ENCODE measurements around the gene ORC4.

Gene ORC4

DNA sequence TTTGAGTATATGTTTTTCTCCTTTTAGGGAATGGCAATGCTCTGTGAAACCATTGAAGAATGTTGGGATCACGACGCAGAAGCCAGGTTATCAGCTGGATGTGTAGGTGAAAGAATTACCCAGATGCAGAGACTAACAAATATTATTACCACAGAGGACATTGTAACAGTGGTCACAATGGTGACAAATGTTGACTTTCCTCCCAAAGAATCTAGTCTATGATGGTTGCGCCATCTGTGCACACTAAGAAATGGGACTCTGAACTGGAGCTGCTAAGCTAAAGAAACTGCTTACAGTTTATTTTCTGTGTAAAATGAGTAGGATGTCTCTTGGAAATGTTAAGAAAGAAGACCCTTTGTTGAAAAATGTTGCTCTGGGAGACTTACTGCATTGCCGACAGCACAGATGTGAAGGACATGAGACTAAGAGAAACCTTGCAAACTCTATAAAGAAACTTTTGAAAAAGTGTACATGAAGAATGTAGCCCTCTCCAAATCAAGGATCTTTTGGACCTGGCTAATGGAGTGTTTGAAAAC is 93.4 kb downstream of the ORC4 start:
- DNase-seq (ENCODE audit: low spot score), result no peak

GRCh38 chr2:147925886-147926285 is 94.7 kb downstream of the ORC4 start:
- DNase-seq (ENCODE audit: low spot score), result no peak

DNA sequence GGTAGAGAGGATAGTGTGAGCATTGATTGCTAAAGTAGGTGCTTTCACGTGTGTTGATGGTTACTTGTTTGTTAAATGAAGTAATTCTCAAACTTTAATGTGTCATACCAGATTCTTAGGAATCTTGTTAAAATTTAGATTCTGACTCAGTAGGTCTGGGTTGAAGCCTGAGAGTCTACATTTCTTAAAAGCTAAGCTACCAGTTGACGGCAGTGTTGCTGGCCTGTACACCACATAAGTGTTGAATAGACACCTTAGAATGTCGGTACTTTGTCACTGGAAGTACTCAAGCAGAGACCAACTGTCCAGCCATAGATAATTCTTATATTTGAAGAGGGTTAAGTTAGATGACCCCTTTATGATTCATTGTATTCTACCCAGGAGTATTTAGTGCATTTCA is 95.9 kb downstream of the ORC4 start:
- DNase-seq (ENCODE audit: low spot score), result no peak

DNA sequence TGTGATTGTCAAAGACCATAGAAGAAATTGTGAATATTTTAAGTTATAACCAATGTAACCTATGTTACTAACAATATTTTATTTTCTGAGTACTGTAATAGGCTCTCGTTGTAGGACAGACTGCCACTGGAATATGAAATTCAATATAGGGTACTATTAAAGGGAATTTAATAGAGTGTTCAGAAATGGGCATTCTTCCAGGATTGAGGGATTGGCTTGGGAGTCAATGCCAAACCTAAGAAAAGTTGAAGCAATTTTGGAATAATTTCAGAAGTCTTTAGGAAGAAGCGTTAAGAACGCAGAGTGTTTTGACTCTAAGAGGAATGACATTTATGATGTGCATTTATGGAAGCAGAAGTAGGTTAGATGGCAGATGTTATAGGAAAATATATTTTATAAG is 96.7 kb downstream of the ORC4 start:
- no peak for DNase-seq (ENCODE audit: low spot score)

- no peak for DNase-seq (ENCODE audit: low spot score)
Observed at GRCh38 chr2:147917161-147917560, 103.4 kb downstream of the ORC4 start.

GRCh38 chr2:147916723-147917122 is 103.8 kb downstream of the ORC4 start:
- DNase-seq (ENCODE audit: low spot score), result no peak

GRCh38 chr2:147916067-147916466 is 104.5 kb downstream of the ORC4 start:
- no peak for DNase-seq (ENCODE audit: low spot score)

DNA sequence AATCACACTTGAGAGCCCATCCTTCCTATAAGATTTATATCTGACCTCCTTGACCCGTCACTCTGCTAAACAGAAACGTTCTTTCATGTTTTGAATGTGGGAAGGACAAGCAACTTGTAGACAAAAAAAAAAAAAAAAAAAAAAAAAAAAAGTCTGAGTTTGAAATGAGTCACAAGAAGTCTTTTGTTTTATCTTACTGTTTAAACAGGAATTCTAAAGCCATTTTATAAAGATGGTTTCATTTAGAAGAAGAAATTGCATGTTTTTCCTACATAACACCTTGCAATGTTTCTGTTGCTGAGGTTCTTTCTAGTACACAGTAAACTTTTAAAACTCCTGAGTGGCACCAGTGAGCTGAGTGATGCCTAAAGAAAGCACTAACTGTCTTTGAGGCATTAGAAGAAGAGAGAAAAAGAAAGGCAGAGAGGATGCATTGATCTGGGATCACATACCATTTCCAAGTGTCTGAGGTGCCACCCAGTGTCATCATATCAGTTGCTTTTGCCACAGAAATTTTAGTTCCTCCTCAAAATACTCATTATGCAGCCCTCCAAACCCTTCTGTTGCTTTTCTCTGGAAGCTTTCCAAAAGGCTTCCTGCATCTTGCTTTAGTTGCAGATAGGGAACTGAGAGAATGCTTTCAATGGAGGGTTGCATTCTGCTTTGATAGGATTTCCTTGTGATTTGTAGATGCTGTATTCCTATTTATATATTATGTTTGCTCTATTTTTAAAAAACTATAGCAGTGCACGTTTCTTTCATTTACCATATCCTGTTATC is 106.6 kb downstream of the ORC4 start:
- no peak for DNase-seq (ENCODE audit: low spot score)

DNA sequence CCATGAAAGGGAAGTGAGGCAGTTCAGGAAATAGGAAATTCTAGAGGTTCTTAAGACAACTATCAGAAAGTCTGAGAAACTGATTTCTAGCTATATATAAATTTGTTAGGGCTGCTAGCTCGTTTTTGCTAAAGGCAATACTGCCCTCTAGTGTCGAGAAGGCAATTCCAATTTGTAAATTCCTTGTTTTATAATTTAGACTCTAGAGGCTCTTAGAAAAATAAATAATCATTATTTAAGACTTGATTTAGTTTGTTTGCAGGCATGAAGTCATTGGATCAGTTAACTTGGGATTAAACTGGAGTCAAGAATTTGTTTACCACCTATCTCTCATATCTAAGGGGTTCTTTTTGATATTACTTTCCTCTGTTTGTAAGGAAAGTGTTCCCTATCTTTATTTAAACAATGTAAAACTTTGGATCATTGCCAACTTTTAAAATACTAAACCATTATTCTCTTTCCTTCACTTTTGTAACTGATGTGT is 109.5 kb downstream of the ORC4 start:
- DNase-seq (ENCODE audit: low spot score), result peak; percentile 62

- no peak for DNase-seq (ENCODE audit: low spot score)
Observed at GRCh38 chr2:147909178-147909577, 111.4 kb downstream of the ORC4 start.

GRCh38 chr2:147904051-147904450 is 116.5 kb downstream of the ORC4 start:
- DNase-seq (ENCODE audit: low spot score), result no peak

- DNase-seq (ENCODE audit: low spot score), result no peak
Observed at GRCh38 chr2:147888680-147889079, 131.9 kb downstream of the ORC4 start.

DNA sequence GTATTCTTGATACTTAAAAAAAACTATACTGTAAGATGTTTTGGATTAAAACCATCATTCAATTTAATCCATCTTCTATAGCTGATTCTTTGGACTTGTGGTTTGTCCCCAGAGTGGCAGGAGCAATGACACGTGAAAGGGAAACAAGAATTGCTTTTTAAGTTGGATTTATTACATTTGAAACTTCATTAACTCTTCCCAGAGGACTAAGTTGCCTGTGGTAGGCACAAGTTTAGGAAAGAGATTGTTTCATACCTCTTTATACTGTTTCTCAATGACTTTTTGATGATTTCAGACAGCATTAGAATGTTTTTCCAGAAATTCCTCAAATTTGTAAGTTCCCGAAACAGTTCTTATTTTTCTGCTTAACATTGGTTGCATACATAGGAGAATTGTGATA is 134.4 kb downstream of the ORC4 start:
- no peak for DNase-seq (ENCODE audit: low spot score)

GRCh38 chr2:147884830-147885229 is 135.7 kb downstream of the ORC4 start:
- no peak for DNase-seq (ENCODE audit: low spot score)

DNA sequence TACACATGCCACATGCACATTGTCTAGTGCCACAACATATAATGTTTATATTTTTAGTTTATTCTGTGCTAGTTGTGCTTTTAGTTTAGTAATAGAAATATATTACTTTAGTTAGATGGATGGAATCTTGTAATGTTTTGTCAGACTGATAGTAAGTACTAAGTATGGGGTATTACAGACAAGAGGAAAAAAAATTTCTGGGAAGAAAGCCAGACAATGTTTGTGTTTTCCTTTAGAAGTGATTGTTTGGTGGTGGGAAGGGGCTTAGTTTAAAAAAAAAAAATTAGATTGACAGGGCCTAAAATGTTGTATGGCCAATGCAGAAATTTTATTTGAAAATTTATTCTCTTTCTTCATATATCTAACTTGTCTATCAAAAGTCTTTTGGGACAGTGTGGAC is 137.9 kb downstream of the ORC4 start:
- no peak for DNase-seq (ENCODE audit: low spot score)
